NCI-H524 (cell line): Measurements from ENCODE around the gene MAPRE2.
A peak's percentile ranks its signal among the peaks of the same experiment; 100 is the strongest.
"Not testable (repeated sequence)": the region's sequence is repeated elsewhere in the genome, so short reads cannot be mapped to it uniquely, and the experiment has no call there.

Experiments
- DNase-seq, 2 experiments: peaks; one replicate each; lab custom pipeline; 2025; lab: John Stamatoyannopoulos, UW

MAPRE2 gene

GRCh38 chr18:35091841-35092240, 50.6 kb downstream of the MAPRE2 start:
- DNase-seq: no peak

GRCh38 chr18:35095983-35096676, 54.9 kb downstream of the MAPRE2 start:
- no peak for DNase-seq

GRCh38 chr18:35096677-35097011, 55.4 kb downstream of the MAPRE2 start:
- DNase-seq: no peak

GRCh38 chr18:35097195-35097594, 56.0 kb downstream of the MAPRE2 start:
- no peak for DNase-seq

- no peak for DNase-seq
Measured at GRCh38 chr18:35097763-35098162, 56.5 kb downstream of the MAPRE2 start.

GRCh38 chr18:35099911-35100310, 58.7 kb downstream of the MAPRE2 start:
- DNase-seq: no peak

- DNase-seq: no peak
Measured at GRCh38 chr18:35104391-35105051, 63.3 kb downstream of the MAPRE2 start.

GRCh38 chr18:35106013-35106844, 65.0 kb downstream of the MAPRE2 start:
- no peak for DNase-seq

- no peak for DNase-seq
Measured at GRCh38 chr18:35106845-35107148, 65.6 kb downstream of the MAPRE2 start.

GRCh38 chr18:35107216-35107615, 66.0 kb downstream of the MAPRE2 start:
- no peak for DNase-seq

GRCh38 chr18:35108088-35108487, 66.9 kb downstream of the MAPRE2 start:
- DNase-seq: not testable (repeated sequence)

- no peak for DNase-seq
Measured at GRCh38 chr18:35110059-35110458, 68.8 kb downstream of the MAPRE2 start.

- no peak for DNase-seq
Measured at GRCh38 chr18:35110554-35111485, 69.6 kb downstream of the MAPRE2 start.

- DNase-seq: no peak
Measured at GRCh38 chr18:35112696-35113095, 71.5 kb downstream of the MAPRE2 start.

- peak in 1 of 2 experiments; percentile 10 for DNase-seq
Measured at GRCh38 chr18:35114305-35114704, 73.1 kb downstream of the MAPRE2 start.

- DNase-seq: no peak
Measured at GRCh38 chr18:35116784-35117318, 75.6 kb downstream of the MAPRE2 start.

- DNase-seq: no peak
Measured at GRCh38 chr18:35117372-35117771, 76.2 kb downstream of the MAPRE2 start.

GRCh38 chr18:35117951-35118411, 76.8 kb downstream of the MAPRE2 start:
- no peak for DNase-seq

GRCh38 chr18:35118641-35119040, 77.4 kb downstream of the MAPRE2 start:
- DNase-seq: no peak

GRCh38 chr18:35121038-35121437, 79.8 kb downstream of the MAPRE2 start:
- no peak for DNase-seq

- no peak for DNase-seq
Measured at GRCh38 chr18:35121531-35121930, 80.3 kb downstream of the MAPRE2 start.
